Islet precursor cell (in vitro differentiated cells): Measurements from ENCODE around the gene MAJIN.

Experiments
- DNase-seq: peaks from one replicate; pipeline ENCODE4 v3.0.0-alpha.2; 2018

The MAJIN gene

GRCh38 chr11:64909653-64910343, 62.1 kb downstream of the MAJIN start:
- no peak for DNase-seq

GRCh38 chr11:64908766-64909165, 63.1 kb downstream of the MAJIN start:
- DNase-seq: no peak

- DNase-seq: no peak
Observed at GRCh38 chr11:64906314-64906635, 65.6 kb downstream of the MAJIN start.

GRCh38 chr11:64905516-64906313, 66.2 kb downstream of the MAJIN start:
- DNase-seq: no peak

DNA sequence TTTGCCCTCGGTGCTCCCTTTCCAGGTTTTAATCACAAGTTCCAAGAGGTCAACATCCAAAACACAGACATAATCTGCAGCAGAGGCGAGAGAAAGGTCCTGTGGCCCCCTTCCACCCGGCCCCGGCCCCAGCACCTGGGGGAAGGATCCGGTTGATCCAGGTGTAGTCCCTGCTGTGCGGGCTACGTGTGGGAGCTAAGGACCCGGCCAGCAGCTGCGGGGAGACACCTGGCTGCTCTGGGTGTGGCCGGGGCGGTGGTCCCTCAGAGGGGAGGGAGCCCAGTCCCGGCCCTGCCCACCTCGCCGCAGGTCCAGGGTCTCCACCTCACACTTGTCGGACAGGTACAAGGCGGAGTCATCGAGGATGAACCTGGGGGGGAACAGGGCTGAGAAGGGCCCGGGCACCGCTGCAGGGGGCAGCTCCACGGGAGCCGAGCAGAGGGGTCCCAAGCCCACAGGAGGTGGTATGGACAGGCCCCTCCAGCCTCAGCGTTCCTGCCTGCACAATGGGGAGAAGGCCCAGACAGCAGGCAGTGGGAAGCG, 68.5 kb downstream of the MAJIN start:
- no peak for DNase-seq

DNA sequence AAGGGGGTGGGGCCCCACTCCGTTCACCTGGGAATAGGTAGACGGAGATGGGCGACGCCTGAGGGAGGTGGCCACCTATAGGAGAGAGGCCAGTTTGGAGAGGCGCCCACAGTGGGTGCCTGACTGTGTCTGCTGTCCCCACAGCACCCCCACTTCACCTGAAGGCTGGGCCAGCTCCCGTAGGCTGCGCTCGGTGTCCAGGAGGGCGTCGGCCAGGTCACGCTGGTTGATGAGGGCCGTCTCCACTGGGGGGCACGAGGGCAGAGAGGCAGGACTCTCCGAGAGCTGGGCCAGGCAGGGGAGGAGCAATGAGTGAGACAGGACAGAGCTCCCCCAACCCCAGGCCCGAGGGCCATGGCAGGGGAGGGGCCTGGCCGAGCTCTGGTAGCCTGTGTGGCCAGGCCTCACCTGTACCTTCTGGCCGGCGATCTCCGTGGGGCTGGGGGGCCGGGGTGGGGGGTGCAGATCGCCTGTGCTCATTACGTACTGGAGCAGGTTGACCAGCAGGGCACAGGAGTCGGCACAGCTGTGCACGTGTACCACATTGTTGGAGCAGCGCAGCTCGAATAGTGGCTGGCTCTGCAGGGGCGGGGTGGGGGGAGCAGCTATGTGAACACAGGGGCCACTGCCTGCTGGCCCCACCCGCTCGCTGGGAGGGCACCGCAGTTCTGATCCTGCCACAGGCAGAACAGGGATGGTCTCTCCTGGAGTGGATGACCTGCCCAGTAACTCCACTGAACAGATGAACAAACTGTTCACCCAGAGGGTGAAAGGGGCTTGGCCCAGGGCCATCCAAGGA, 69.6 kb downstream of the MAJIN start:
- no peak for DNase-seq

DNA sequence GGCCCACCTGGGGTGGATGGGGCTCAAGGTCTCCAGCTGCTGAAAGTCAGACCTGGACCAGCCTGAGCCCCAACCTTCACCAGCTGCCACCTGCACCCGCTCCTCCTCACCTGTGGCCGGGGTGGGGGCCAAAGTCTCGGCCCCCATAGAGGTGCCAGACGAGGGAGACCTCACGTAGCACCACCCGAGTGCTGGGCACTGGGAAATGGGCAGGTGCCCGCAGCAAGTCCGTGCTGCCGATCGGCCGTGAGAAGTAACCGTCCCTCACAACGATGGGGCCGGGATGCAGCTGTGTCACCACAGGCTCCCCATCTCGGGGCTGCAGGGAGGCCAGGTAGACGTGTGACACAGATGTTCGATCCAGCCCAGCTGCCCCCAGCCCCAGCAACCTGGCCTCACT, 71.1 kb downstream of the MAJIN start:
- no peak for DNase-seq

GRCh38 chr11:64900263-64900678, 71.6 kb downstream of the MAJIN start:
- DNase-seq: no peak

DNA sequence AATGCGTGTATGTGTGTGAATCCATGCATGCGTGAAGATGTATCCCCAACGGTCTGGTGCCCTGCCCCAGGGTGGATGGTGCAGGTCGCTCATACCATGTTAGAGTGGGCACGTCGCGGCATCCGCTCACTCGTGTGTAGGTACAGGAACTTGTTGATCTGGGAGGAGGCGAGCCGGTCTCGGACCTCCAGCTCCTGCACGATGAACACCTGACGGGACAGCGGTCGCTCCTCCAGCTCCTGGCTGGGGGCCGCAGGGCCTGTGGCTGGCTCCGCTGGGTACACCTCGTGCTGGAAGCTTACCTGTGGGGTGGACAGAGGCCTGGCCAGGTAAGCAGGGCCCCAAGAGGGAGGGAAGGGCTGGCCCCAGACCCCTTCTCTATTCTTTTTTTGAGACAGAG, 73.4 kb downstream of the MAJIN start:
- DNase-seq: no peak

DNA sequence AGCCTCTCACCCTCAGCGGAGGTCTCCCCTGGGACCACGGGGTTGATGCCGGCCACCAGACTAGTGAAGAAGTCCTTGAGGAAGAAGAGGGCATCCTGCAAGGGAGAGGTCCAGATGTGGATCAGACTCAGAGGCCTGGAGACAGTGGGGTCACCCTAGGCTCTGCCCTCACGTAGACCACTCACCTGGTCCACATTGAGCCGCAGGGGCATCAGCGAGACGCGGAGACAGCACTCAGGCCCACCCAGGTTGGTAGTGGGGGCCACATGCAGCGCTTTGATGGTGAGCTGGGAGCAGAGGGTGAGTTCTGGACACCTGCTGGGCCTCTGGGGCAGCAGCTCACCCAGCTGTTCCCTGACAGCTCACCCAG, 73.8 kb downstream of the MAJIN start:
- no peak for DNase-seq

- no peak for DNase-seq
Observed at GRCh38 chr11:64897381-64898075, 74.4 kb downstream of the MAJIN start.

DNA sequence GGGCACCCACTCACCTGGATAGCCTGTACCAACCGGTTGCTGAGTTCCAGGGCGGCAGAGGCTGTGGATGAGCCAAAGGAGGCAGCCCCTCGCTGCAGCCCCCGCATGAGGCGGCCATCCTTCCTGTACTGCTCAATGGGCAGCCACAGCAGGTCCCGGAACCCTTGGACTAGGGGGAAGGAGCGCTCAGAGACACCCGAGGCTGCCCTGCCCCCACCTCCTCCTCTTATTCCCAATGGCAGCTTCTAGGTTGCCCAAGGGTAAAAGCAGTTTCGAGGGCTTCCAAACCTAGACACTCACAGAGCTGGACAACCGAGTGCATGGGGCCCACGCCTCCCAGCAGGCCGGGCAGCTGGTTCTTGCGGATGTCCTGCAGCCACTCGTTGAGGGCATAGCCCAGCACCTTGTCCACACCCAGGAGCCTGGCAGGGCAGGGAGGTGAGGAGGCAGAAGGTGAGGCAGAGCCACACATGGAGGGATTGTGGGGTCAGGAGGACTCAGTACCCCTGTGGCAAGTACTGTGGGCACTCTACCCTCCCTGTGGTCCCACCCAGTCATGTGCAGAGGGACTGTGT, 75.4 kb downstream of the MAJIN start:
- DNase-seq: no peak

- no peak for DNase-seq
Observed at GRCh38 chr11:64894812-64895452, 77.0 kb downstream of the MAJIN start.

GRCh38 chr11:64894070-64894811, 77.7 kb downstream of the MAJIN start:
- peak; percentile 90 for DNase-seq

DNA sequence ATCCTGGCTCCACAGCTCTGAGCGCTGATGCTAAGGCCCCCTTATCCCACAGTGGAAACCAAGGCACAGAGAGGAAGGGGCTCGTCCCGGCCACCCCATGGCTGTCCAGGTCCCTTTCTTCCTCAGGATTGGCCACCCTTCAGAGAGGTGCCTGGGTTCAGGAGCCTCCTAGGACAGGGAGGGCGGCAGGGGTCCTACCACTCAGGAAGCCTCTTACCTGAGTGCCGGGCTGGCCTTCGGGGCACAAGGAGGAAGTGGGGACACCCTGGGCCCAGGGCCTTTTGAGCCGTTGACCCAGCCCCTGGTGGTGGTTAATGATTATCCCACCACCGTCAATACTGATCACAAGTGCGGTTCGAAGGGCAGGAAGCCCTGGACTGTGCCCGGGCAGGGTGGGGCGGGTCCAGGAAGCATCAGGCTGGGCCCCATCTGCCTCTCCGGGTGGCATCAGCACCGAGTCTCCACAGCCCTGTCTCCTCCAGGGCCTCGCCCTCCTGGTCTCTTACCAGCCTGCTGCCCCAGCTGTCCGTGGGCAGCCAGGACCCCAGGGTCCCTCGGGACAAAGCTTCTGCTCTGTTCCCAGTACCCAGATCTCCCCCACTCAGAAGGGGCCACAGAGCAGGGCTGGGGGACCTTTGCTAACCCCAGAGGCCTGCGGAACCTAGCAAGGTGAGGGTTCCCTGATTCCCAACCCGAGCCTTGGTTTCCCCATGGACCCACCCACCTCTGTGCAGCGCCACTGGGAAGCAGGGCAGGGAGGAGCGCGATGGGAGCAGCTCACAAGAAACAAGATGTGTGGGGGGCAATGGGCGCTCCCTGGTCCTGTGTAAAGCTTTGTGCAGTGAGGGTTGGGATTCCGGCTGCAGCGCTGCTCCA, 78.5 kb downstream of the MAJIN start:
- no peak for DNase-seq

- no peak for DNase-seq
Observed at GRCh38 chr11:64892838-64893193, 79.1 kb downstream of the MAJIN start.

DNA sequence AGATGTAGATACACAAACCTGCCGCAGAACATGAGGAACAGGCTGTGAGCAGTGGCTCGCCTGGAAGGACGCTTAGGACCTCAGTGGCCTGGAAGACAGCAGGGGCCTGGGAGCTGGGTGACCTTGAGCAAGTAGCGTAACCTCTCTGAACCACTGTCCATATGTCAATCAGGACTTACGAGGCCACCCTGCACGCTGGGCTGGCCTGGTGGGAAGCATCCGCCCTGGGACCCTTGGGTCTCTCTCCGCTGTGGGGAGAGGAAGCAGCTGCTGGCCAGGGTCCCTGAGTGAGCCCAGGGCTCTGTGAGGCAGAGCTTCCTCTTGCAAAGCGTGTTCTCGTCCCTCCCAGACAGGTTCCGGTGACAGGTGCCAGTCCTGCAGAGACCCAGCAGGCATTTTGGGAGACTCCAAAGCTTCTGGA, 79.5 kb downstream of the MAJIN start:
- DNase-seq: no peak

GRCh38 chr11:64891880-64892279, 80.0 kb downstream of the MAJIN start:
- no peak for DNase-seq

- no peak for DNase-seq
Observed at GRCh38 chr11:64891215-64891848, 80.6 kb downstream of the MAJIN start.

DNA sequence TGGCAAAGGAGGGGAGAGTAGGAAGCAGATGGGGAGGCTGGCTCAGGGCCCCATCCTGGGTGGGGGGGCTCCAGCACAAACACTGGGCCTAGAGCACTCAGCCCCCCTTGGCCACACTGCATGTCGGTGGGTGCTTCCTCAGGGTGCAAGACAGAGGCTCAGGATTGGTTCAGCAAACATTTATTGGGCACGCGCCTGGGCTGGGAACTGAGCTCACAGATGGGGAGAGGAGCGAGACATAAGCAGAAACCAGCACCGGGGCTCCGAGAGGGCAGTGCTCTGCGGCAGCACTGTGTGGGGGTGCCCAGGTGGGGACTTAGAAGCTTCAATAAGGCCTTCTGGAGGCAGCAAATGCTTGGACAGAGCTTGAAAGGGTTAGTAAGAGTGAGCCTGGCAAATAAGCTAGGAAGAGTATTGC, 81.4 kb downstream of the MAJIN start:
- DNase-seq: no peak
